HepG2 (cell line): ENCODE results near the gene TRIO. TPM values are rescaled to one million over a fixed set of nuclear protein-coding genes. Genes with fewer than 3 reads are reported as not detected.

Source experiments
- ATAC-seq: fragments of 200-7000 bp; cut with Tn5 transposase; 3 replicates; pipeline ENCODE4 v1.9.1; 2020; ENCODE audit warnings: mild to moderate bottlenecking, moderate library complexity
- BruUV-seq: library from RNA; stranded (reverse); fragments of 400-500 nt; replicated peaks from 2 replicates; lab custom pipeline; 2021; lab: Mats Ljungman, UMichigan
- CTCF ChIA-PET: fragments of 300-600 bp; formaldehyde crosslinking; extraction: SDS; loops from one replicate; lab custom pipeline; 2021; ENCODE audit warnings: low total read pairs, inconsistent platforms, low intra/inter-chr PET ratio; lab: Yijun Ruan, JAX
- POLR2A ChIA-PET: fragments of 350-600 bp; sonication (Branson Sonifier 250); formaldehyde crosslinking; loops from one replicate; lab custom pipeline; 2020; ENCODE audit warnings: antibody characterized with exemption, inconsistent platforms; lab: Yijun Ruan, JAX
- DNase-seq: peaks from one replicate; pipeline ENCODE4 v3.0.0-alpha.2; 2015; ENCODE audit warnings: low spot score
- FAIRE-seq: peaks from 3 replicates; lab custom pipeline; 2011; peaks lifted over from hg19 to GRCh38; lab: Jason Lieb, UNC
- H2AFZ ChIP-seq: one replicate; pipeline ENCODE4 v1.6.1; 2011; ENCODE audit warnings: low read length, inconsistent platforms
- H3K27ac ChIP-seq: fragments of 300-600 bp; 3 replicates; pipeline ENCODE4 v1.8.0; 2011; ENCODE audit warnings: mixed run types, mild to moderate bottlenecking, mixed read lengths, low read length, inconsistent platforms; ENCODE audit not compliant: insufficient read depth; ENCODE audit errors: extremely low read length
- H3K27me3 ChIP-seq, 2 experiments: fragments of 200-600 bp in 1 of 2; 2 replicates in 1 of 2; 3 replicates in 1 of 2; pipeline versions ENCODE4 v1.6.0 to v1.8.0; 2011; ENCODE audit warnings: low read length in 2 of 2, mild to moderate bottlenecking in 2 of 2, moderate library complexity in 2 of 2, inconsistent platforms in 1 of 2; ENCODE audit not compliant: insufficient read depth in 2 of 2, control insufficient read depth in 1 of 2
- H3K36me3 ChIP-seq, 2 experiments: fragments of 200-600 bp in 1 of 2; replicated peaks in 1 of 2; 2 replicates in 1 of 2; 3 replicates in 1 of 2; pipeline versions ENCODE4 v1.5.1 to v1.8.0; 2011; ENCODE audit warnings: low read length in 2 of 2, inconsistent platforms in 1 of 2; ENCODE audit not compliant: insufficient read depth in 2 of 2, control insufficient read depth in 1 of 2
- H3K4me1 ChIP-seq: 2 replicates; pipeline ENCODE4 v1.5.1; 2012; ENCODE audit warnings: low read length, inconsistent platforms; ENCODE audit not compliant: insufficient read depth
- H3K4me2 ChIP-seq: 2 replicates; pipeline ENCODE4 v1.6.0; 2011; ENCODE audit warnings: low read depth, low read length, inconsistent platforms
- H3K4me3 ChIP-seq, 3 experiments: fragments of 200-600 bp in 1 of 3; sonication (generic), shearing (Covaris generic) in 1 of 3; replicated peaks in 1 of 3; 2 replicates each; pipeline ENCODE4 v1.5.1; 2011 to 2016; ENCODE audit warnings: low read length in 3 of 3, inconsistent platforms in 2 of 3, low read depth in 2 of 3, mild to moderate bottlenecking in 2 of 3, control low read depth in 1 of 3, mixed read lengths in 1 of 3; ENCODE audit not compliant: insufficient read depth in 1 of 3
- H3K79me2 ChIP-seq: one replicate; pipeline ENCODE4 v1.6.1; 2011; ENCODE audit warnings: low read length, inconsistent platforms; ENCODE audit not compliant: insufficient read depth
- H3K9ac ChIP-seq: 2 replicates; pipeline ENCODE4 v1.6.0; 2011; ENCODE audit warnings: mild to moderate bottlenecking, low read depth, low read length, inconsistent platforms; ENCODE audit not compliant: insufficient read depth
- H3K9me3 ChIP-seq: 2 replicates; pipeline ENCODE4 v1.5.1; 2012; ENCODE audit warnings: mild to moderate bottlenecking, low read length
- H4K20me1 ChIP-seq: 2 replicates; pipeline ENCODE4 v1.6.0; 2011; ENCODE audit warnings: inconsistent platforms, mild to moderate bottlenecking, low read length, moderate library complexity; ENCODE audit not compliant: insufficient read depth
- BCL6 ChIP-seq: IDR thresholded peaks from 2 replicates; pipeline ENCODE4 v1.6.1; 2016; ENCODE audit warnings: missing genetic modification reagents, missing compliant biosample characterization
- CREB3 ChIP-seq: sonication (generic); formaldehyde crosslinking; IDR thresholded peaks from 2 replicates; pipeline ENCODE4 v1.5.0; 2020; ENCODE audit warnings: missing genetic modification reagents
- IKZF1 ChIP-seq: fragments of 450-650 bp; IDR thresholded peaks from 2 replicates; pipeline ENCODE4 v1.7.1; 2016
- KDM5A ChIP-seq: fragments of 200-600 bp; sonication (generic); IDR thresholded peaks from 2 replicates; pipeline ENCODE4 v1.7.0; 2018; ENCODE audit warnings: antibody characterized with exemption, mild to moderate bottlenecking, low read length, borderline replicate concordance
- SKIL ChIP-seq: sonication (generic); formaldehyde crosslinking; IDR thresholded peaks from 2 replicates; pipeline ENCODE4 v1.8.0; 2022; ENCODE audit warnings: missing genetic modification reagents, mild to moderate bottlenecking, moderate library complexity, borderline replicate concordance
- ZBTB42 ChIP-seq: sonication (generic); formaldehyde crosslinking; IDR thresholded peaks from 2 replicates; pipeline ENCODE4 v1.5.0; 2020; ENCODE audit warnings: mild to moderate bottlenecking, missing genetic modification reagents
- ZNF281 ChIP-seq: sonication (generic); formaldehyde crosslinking; IDR thresholded peaks from 2 replicates; pipeline ENCODE4 v1.4.0; 2020; ENCODE audit warnings: missing genetic modification reagents, borderline replicate concordance
- ZNF333 ChIP-seq: sonication (generic); formaldehyde crosslinking; IDR thresholded peaks from 2 replicates; pipeline ENCODE4 v1.4.0; 2020; ENCODE audit warnings: mild to moderate bottlenecking, missing genetic modification reagents, borderline replicate concordance
- ZNF562 ChIP-seq: sonication (generic); formaldehyde crosslinking; IDR thresholded peaks from 2 replicates; pipeline ENCODE4 v1.8.0; 2022; ENCODE audit warnings: missing genetic modification reagents, borderline replicate concordance
- ZNF609 ChIP-seq: sonication (generic); formaldehyde crosslinking; IDR thresholded peaks from 2 replicates; pipeline ENCODE4 v1.4.0; 2020; ENCODE audit warnings: mild to moderate bottlenecking, missing genetic modification reagents, borderline replicate concordance
- WGBS: methylation state at CpG from one replicate; pipeline ENCODE4 v1.1.6; 2017; ENCODE audit warnings: low lambda C conversion rate; 5-methylcytosine and 5-hydroxymethylcytosine counted together
- in situ Hi-C: cut with HindIII; loops from 2 replicates; pipeline ENCODE4 v1.10.0; 2017; ENCODE audit warnings: low pct_unique_long_range_greater_than_20kb; ENCODE audit not compliant: extremely low pct_ligation_motif_present
- intact Hi-C: fragments of 100-400 bp; cut with micrococcal nuclease; formaldehyde crosslinking; loops from one replicate; pipeline ENCODE4 v1.10.0; 2022; ENCODE audit not compliant: unreplicated experiment
- polyA plus RNA-seq, 8 experiments: library from polyadenylated mRNA; depleted of rRNA in 3 of 8; stranded (reverse) in 7 of 8; unstranded in 1 of 8; fragments of >200 nt; fragmentation: Illumina TruSeq in 4 of 8; extraction: Trizol in 4 of 8; gene quantifications; 2 replicates each; pipeline versions ENCODE4 v1.2.1 to v1.2.3, GENCODE V29; 2011 to 2016; ENCODE audit warnings: low read depth in 4 of 8, missing spikeins in 1 of 8, mixed read lengths in 1 of 8; ENCODE audit not compliant: insufficient read depth in 1 of 8
- total RNA-seq, 5 experiments: library from RNA; depleted of rRNA; stranded (reverse); fragments of >200 nt; fragmentation: Illumina TruSeq; extraction: Trizol; gene quantifications; 2 replicates each; pipeline ENCODE4 v1.2.3, GENCODE V29; 2016; ENCODE audit warnings: low read depth in 1 of 5
- TF ChIP-seq, protein P1 (sequence below): sonication (generic); formaldehyde crosslinking; IDR thresholded peaks from 2 replicates; pipeline ENCODE4 v1.8.1; 2023; ENCODE audit warnings: missing genetic modification reagents, inconsistent platforms, borderline replicate concordance

Gene TRIO
- total and polyA plus RNA-seq, 2 of the 13 experiments (the other 11 are each of a cell fraction or from before 2014, with no cell fraction given), result 45.2 to 45.9 TPM

DNA sequence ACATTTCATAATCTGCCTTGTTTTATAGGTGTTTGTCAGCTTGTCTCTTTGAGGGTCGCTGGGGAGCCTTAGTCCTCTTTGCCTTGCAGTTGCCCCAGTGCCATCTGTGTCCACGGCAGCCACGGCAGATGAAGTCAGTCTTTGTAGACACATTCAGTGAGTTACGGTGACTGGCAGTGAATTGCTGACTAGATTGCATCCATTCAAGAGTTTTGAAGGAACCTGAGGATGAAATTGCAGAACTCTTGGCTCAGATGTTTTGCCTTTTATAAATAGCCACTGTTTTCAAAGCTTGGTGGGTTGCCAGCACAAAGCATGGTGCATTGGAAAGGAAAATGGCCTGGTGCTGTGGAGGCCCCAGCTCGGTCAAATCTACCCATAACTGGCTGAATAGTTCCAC is 125.6 kb downstream of the TRIO start:
- no peak overlapping the region for H2AFZ ChIP-seq
- DNase-seq, result no peak
- peaks cover 67% of the 10 kb centered on the region for H3K79me2 ChIP-seq
- ChIA-PET CTCF (interaction anchor here (3.4 kb wide), 1 partner anchor 160 kb away, joined by 16 read pairs; no protein-coding TSS in a partner anchor), POLR2A (interaction anchor here (0.9 kb wide), 1 partner anchor 60 kb away, joined by 3 read pairs; no protein-coding TSS in a partner anchor)
- WGBS, result 79% methylated on average over 5 of the region's 5 CpGs
- ATAC-seq, result no peak
- FAIRE-seq, result no peak
- peaks cover 74% of the 10 kb centered on the region for H3K4me1 ChIP-seq
- peaks cover 20% of the 10 kb centered on the region for H4K20me1 ChIP-seq
- H3K4me2 ChIP-seq, result no peak overlapping the region
- intact Hi-C loops (no loop called here), in situ Hi-C loops (loop anchor here (10.0 kb wide), 1 partner anchor 124 kb away; the partner anchor contains the start of gene TRIO)
- no peaks in the 10 kb centered on the region for H3K27me3 ChIP-seq
- no peak overlapping the region for H3K4me3 ChIP-seq
- H3K27ac ChIP-seq, result no peak overlapping the region
- no peaks in the 10 kb centered on the region for H3K9me3 ChIP-seq
- no TSS peak for BruUV-seq
- H3K36me3 ChIP-seq, result 0 out of 5 replicates have a peak, but pooled peaks cover 0 to 17% of the 10 kb centered on the region in 2 experiments
- no peak overlapping the region for H3K9ac ChIP-seq
- TF ChIP-seq ZNF609 (no peak), IKZF1 (no peak), BCL6 (no peak), KDM5A (no peak), SKIL (CRISPR knock-in tag) (no peak), ZBTB42 (CRISPR knock-in tag) (no peak), CREB3 (CRISPR knock-in tag) (no peak), ZNF281 (CRISPR knock-in tag) (no peak), ZNF333 (CRISPR knock-in tag) (no peak), ZNF562 (CRISPR knock-in tag) (no peak)
- TF ChIP-seq, protein P1, sequence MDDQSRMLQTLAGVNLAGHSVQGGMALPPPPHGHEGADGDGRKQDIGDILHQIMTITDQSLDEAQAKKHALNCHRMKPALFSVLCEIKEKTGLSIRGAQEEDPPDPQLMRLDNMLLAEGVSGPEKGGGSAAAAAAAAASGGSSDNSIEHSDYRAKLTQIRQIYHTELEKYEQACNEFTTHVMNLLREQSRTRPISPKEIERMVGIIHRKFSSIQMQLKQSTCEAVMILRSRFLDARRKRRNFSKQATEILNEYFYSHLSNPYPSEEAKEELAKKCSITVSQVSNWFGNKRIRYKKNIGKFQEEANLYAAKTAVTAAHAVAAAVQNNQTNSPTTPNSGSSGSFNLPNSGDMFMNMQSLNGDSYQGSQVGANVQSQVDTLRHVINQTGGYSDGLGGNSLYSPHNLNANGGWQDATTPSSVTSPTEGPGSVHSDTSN, result no peak
